HG02588 (cell line): Measurements from ENCODE around the gene THADA.

Experiments used
- ATAC-seq: cut with Tn5 transposase; IDR thresholded peaks from one replicate; pipeline ENCODE4 v1.9.1; 2021; ENCODE audit warnings: mild to moderate bottlenecking, moderate library complexity; ENCODE audit not compliant: unreplicated experiment

Gene THADA

DNA sequence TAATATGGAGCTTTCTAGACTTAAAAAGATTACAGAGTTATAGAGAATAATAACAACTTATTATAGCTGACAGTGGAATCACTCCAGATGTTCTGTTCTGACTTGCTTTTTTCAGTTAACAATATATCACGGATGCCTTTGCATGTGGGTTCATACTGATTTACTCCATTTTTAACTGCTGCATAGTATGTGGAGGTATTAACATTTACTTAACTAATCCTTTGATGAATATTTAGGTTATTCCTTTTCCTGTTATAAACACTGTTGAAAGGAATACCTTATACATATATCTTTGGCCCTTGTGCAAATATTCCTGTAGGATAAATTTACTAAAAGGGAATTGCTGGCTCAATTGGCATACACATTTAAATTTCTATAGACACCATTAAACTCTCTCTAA is 336.3 kb downstream of the THADA start:
- ATAC-seq: no peak

DNA sequence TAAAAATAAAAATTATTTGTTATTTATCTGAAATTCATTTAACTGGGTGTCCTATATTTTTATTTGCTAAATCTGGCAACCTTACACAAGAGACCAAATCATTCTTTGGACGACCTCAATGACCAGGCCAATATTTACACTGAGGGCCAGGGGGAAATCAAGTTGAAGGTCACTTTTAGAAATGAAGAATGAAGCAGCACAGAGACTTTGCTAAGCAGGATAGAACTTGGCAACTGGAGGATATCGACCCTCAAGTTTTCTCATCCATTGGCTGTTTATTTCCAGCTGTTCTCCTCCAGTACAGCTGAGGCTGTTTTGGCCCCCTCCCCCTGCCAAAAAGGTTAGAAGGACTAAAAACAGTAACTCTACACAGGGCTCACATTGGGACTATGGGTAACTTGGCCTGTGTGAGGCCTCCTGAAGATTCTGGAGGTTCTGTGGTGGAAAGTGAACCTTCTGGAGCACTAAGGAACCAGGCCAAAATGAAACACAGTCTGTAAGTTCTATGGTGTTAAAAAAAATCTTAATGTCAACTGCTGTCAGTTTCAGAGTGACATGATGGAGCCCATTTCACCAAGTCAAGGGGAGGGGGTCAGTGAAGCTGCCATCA is 337.2 kb downstream of the THADA start:
- no peak for ATAC-seq

DNA sequence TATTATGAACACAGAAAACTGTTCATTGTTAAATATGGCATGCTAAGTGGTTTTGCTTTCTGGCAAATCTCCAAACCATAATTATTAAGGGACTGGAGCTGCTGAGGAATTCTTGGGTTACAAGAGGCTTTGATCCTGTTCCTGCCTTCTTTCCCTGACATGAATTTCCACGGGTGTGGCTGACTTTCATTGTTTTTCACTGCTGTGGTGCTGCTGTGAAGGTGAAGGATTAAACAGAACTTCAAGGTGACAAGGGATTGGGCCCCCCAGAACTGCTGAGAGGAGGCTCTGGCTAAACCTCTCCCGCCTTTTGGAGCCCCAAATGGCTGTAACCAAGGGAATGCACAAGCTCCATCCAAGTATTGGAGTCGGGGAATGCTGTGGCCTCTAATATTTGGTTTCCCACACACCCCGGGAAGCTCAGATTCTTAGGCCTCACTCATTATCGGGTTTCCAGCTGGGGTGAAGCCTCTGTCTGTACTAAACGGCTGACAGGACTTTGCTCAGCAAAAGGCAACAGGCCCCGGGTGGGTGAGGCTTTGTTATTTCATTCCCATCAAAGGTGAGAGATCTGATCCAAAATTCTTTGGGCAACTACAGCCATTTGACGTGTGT is 340.4 kb downstream of the THADA start:
- ATAC-seq: no peak

DNA sequence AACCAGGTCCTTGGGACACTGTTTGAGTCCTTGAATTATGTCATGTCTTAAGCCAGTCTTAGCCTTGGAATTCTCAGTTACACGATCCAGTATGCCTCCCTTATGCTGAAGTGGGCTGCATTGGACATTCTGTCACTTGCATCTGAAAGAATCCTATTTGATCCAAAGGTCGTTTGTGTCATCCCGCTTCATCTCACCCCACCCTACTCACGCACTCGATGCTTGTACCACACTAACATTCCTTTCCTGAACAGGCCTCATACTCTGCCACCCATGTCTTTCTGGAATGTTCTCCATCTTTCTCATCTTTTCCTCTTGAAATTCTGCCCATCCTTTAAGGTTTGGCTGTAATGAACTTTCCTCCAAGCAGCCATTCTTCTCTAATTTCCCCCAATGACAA is 341.5 kb downstream of the THADA start:
- no peak for ATAC-seq

DNA sequence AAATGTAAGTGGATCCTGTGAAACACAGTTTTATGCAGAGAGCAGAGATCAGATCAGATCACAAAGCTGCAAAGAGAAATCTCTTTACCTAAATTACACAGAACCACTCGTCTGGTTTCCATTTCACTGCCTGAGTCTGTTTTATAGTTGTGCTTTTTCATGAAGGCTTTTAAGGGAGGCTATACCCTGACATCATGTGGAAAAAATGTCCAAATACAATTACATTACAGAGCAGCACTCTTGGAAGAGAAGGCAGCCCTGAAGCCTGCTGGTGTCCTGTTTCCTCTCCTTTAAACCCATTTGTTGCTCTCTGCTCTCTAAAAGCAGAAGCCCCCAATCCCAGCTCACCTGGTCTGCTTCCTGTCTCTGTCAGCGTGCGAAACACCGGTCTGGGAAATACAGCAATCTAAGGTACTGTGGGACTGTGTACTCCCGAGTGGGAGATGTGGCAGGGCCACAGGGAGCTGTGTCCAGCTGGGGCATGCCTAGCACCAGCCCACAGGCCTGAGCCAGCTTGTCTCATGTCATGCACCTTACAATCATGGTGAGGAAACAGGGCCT is 344.6 kb downstream of the THADA start:
- no peak for ATAC-seq

DNA sequence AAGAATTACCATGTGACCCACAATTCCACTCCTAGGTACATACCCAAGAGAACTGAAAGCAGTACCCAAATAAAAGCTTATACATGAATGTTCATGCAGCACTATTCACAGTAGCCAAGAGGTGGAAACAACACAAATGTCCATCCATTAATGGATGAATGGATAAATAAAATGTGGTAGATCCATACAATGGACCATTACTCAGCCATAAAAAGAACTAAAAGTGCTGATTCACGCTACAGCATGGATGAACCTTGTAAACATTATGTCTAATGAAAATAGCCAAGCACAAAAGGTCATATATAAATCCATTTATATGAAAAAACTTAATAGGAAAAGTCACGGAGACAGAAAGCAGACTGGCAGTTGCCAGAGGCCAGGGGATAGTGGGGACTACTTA is 345.8 kb downstream of the THADA start:
- ATAC-seq: no peak

DNA sequence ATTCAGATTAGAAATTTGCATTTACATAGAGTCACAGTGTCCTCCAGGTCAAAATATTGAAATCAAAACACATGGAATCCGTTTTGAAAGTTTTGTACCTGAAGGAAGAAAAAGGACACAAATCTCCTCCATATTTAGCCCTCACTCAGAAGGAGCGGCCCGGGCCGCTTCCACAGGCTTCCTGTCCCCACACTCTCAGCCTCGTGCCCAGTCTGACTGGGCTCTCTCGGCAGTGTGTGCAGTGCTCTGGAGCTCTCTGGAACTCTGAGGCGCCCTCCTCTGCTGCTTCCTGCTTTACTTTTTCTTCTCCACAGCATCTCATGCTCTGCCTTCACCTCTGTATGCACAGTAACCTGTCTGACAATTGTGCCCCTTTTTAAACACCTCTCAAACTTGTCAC is 347.2 kb downstream of the THADA start:
- ATAC-seq: no peak

DNA sequence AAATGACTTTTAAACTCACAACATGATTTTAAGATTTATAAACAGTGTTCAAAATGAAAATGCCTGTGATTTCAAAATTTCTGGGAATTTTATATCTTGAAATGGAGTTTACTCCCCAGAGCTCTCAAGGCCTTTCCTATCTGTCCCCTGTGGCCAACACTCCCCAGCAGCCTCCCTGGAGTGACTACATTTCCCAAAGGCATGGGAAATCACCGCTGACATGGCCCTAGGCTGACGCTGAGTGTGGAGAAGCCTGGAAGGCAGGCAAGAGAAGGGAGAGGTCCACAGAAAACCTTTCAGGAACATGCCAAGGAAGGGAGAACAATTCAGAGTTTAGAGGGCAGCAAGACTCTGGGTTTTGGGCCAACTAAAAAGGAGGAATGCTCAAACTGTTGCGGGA is 349.2 kb downstream of the THADA start:
- no peak for ATAC-seq

DNA sequence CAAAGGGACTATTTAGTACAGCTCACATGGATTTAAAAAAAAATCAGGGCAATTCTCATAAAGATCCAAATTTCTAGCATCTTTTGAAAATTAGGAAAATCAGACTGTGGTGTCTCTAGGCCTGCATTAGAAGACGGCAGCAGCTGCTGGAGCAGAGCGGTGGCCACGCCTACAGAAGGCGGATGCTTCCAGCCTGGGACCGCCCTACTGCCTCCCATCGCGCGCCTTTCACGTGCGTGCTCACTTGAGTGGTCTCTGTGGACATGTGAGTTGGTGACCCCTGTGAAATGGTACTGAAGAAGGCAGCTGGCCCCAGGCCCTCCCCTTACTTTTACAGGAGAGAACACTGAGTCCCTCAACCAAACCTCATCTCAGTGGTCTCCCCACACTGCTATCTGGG is 354.3 kb downstream of the THADA start:
- ATAC-seq: no peak

DNA sequence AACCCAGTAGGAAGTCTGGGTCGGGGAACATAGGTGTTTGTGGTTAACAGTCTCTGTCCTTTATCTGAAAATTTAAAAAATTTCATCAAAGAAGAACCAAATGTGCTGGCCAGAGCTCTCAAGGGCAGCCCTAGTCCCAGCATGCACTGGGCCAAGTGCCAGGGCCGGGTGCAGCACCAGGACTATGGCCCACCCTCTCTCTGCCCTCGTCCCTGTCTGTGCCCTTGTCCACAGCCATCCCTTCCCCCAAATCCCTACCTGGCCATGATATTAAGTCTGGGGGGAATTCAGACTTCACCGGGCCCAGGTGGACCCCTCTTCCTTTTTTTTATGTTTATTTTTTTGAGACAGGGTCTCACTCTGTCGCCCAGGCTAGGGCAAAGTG is 355.1 kb downstream of the THADA start:
- ATAC-seq: no peak

DNA sequence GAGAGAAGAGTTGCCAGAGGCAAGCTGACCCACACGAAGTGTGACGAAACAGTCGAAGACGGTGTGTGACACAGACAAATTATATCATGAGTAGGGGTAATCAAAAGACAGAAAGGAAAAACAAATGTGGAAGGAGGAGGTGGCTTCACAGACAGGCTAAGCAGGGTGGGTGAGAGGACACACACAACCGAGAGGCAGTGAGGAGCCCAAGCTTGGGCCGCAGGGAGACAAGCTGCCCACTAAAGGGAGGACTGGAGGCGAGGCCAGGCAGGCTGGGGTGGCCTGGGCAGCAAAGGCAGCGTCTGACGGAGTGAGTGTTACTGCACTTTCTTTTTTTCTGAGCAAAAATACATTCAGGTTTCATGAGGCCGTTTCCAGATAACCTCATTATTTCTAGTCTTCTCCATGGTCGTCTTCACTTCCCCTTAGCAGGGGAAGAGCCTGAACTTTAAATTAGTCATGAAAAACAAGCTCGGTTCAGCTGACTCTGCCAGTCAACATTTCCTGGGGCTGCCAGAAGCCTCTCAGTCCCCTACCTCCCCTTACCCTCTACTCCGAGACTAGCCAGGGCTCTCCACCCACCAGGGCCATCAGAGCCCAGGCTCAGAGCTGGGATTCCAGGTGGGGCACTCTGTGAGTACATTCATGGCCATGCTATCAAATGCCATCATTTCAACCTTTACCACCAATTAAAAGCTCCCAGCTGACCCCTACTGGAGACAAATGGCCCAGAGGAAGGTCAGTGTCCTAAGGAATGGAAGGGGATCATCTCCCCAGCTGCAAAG is 355.7 kb downstream of the THADA start:
- no peak for ATAC-seq

DNA sequence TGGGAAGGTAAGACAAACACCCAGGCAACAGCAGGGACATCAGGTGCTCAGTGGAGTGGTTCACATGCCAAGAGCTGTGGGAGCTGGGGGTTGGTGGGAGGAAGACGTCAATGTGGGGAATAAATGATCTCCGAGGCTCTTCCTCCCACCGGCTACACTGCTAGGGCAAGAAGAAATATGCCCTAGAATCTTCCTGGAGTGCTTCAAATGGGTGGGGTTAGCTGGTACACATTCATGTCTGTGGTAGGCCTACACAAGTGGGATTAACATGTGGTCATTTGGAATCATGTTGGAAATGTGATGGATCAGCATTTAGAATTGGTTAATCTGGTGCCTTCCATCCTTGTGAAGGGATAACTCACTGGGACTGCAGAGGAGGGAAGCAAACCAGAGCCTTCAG is 357.0 kb downstream of the THADA start:
- ATAC-seq: no peak

DNA sequence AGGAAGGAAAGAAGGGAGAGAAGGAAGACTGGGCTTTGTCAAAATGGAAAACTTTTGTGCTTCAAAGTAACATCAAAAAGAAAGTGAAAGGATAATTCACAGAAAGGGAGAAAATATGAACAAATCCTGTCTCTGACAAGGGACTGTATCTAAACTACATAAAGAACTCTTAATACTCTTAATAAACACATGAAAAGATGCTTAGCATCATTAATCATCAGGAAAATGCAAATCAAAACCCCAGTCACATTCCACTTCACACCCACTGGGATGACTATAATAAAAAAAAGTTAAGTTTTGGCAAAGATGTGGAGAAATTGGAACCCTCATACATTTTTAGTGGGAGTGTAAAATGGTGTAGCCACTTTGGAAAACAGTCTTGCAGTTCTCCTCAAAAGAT is 357.7 kb downstream of the THADA start:
- ATAC-seq: no peak

DNA sequence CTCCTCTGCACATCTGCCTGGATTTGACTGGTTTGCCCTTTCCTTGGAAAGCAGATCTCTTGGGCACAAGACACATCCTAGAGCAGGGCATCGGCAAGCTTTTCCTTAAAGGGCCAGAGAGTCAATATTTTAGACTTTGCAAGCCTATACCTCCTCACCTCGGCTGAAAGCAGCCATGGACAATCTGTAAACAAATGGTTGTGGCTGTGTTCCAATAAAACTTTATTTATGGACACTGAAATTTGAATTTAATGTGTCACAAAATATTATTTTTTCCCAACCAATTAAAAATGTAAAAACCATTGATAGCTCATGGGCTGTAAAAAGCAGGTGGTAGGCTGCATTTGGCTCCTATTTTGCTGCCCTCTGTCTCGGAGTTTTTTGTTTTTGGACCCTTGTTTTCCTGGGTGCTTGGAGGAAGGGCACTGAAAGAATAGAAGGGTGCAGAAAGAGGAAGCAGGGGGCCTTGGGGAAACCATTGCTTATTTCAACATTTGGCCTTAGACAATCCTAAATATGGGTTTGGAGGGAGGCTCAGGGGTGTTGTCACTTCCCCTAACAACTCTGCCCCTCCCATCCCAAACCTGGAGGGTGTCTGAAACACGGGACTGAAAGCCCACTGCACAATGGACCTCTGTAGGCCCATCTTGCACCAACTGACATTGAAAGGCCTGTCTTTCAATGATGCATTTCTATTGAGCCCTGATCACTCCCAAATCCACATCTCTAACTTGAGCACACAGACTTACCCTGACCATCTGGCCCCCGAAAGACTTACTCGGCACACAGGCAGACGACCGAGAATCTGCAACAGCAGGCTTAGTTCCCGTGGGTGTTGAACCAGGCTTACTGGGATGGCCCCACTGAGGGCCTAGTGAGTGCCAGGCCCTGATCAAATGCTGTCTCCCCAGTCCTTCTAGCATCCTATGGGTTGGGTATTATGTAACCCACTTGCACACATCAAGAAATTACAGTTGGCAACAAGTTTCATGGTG is 362.3 kb downstream of the THADA start:
- ATAC-seq: no peak

DNA sequence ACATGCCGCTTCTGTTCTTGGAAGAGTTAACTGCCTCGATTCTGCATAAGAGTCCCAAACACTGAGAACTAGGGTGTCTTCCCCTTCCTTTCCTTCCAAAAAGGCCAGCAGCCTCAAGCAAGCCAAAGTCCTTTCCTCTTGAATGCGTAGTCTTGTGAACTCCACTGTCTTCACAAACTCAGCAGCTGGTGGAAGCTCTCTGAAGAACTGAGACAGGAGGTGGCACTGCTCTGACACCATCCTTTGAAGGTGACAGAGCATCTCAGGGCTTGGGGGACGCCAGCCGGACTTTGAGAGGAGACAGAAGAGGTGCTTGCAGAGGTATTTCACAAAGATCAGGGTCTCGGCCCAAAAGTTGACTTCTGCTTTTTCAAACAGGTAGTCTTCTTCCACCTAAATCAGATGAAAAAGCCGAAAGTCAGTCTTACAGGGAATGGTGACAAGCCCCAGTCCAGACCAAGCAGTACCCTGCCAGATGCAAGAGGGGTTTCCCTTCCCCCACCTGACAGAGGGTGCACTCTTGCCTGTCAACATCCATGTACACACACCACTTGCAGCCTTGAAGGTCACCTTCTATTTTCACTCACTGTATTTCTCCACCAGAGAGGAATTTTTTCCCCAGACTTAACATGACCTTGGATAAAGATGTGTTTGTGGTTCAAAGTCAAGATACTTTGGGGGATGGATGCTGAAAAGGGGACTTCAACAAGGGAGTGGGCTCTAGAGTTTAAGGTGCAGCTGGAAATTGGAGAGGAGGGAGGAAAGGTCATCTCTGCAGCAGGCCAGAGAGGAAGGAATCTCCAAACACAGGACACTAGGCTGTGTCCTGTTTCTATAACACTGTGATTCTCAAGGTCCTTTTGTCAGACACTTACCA is 364.6 kb downstream of the THADA start:
- ATAC-seq: no peak

DNA sequence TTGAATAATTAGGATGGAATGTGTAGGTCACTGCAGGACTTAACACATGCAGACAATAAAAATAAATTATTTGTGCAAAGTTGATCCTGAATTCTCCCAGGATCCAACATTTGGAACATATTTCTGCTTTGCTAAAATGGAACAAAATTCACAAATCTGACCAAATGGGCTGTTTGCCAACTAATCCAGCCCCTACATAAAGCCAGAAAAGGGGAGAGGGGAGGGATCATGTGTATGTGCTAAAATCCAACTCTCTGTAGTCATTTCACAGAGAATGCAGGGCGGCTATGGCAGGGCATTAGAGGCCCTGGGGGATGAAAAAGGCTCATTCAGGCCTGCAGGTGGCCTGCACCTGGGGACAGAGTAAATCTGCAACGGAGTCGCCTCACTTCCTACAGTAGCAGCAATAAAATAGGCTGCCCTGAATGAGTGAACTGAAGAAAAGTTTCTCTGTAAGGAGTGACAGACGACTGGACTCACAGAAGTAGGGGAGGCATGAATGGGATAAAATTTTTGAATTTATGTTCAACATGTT is 365.4 kb downstream of the THADA start:
- no peak for ATAC-seq

DNA sequence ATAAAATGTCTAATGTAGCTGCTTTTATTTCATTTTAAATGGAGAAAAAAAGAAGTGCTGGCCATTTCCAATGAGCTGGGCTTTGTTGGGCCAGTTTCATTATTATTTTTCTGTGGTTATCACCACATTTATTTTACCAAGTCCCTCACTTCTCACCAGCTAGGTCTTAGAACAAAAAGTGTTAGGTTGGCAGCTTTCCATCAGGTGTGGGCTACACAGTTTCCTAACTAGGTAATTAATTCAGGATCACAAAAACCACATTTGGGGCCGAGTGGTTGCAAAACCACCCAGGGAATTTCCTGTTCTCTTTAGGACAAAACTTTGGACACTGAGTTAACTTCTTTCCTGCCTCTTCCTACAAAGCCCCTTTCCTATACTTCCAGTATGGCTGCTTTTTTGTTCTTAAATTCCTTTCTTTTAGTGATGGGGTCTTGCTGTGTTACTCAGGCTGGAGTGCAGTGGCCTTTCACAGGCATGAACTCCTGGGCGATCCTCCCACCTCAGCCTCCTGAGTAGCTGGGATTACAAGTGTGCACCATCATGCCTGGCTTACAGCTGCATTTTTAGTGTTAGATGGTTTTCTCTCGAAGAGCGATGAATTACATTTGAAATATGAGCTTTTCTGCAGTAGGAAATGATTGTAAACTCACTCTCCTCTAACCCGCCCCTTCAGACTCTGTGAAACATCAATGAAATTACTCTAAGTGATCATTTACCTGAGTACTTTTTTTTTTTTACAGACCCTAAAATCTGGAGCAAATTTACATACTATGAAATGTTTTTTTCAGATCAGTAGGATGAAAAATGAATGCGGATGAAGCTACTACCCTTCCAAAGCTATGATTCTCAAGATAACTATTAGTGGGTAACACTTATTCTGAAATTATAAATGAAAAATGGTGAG is 366.8 kb downstream of the THADA start:
- ATAC-seq: no peak

DNA sequence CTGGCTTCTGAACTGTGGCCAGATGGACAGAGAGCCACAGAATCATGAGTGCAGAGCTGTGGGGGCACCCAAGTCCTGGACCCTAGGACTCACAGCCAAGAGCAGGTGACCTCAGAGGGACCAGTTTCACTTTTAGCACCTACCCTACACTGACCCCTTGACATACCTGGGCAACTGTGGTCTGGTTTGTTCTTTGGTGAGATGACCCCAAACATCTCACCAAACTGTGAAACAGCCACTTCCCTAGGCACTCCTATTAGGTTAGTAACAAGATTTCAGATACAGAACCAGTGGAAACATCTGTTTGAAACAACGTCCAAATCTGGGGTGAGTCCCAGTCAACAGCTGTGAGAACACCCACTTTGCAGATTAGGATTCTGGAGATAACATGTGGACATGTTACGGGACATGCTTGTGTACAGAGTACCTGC is 367.5 kb downstream of the THADA start:
- no peak for ATAC-seq
